HG02884 (cell line): ENCODE data around the gene PKNOX1.
"Not testable (repeated sequence)": the region's sequence is repeated elsewhere in the genome, so short reads cannot be mapped to it uniquely, and the experiment has no call there.

Experiments used
- ATAC-seq: cut with Tn5 transposase; IDR thresholded peaks from one replicate; pipeline ENCODE4 v1.9.1; 2021; ENCODE audit warnings: mild to moderate bottlenecking, moderate library complexity; ENCODE audit not compliant: unreplicated experiment

The PKNOX1 gene

GRCh38 chr21:42983103-42983502 is 8.7 kb downstream of the PKNOX1 start:
- no peak for ATAC-seq

GRCh38 chr21:42983869-42984268 is 9.5 kb downstream of the PKNOX1 start:
- no peak for ATAC-seq

DNA sequence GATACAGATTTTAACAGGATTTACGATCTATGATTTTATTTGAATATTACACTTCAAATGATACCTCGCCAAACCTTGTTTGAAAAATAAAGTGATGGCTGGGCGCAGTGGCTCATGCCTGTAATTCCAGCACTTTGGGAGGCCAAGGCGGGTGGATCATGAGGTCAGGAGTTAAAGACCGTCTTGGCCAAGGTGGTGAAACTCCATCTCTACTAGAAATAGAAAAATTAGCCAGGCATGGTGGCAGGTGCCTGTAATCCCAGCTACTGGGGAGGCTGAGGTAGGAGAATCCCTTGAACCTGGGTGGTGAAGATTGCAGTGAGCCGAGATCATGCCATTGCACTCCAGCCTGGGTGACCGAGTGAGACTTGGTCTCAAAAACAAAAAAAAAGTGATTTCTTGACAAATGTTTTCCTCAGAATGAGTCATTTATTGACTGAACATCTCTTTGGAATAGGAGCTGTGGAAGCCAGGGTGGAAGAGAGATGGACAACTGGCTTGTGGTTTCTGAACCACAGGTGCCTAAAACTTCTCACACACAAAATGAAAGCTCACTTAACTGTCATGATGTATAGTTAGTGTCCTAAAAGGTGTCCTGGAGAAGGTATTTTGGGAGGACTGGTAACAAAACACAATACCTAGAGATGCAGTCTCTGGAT is 11.9 kb downstream of the PKNOX1 start:
- ATAC-seq, result no peak

GRCh38 chr21:42988236-42988965 is 14.0 kb downstream of the PKNOX1 start:
- no peak for ATAC-seq

- not testable (repeated sequence) for ATAC-seq
Measured at GRCh38 chr21:42989370-42989769, 15.0 kb downstream of the PKNOX1 start.

DNA sequence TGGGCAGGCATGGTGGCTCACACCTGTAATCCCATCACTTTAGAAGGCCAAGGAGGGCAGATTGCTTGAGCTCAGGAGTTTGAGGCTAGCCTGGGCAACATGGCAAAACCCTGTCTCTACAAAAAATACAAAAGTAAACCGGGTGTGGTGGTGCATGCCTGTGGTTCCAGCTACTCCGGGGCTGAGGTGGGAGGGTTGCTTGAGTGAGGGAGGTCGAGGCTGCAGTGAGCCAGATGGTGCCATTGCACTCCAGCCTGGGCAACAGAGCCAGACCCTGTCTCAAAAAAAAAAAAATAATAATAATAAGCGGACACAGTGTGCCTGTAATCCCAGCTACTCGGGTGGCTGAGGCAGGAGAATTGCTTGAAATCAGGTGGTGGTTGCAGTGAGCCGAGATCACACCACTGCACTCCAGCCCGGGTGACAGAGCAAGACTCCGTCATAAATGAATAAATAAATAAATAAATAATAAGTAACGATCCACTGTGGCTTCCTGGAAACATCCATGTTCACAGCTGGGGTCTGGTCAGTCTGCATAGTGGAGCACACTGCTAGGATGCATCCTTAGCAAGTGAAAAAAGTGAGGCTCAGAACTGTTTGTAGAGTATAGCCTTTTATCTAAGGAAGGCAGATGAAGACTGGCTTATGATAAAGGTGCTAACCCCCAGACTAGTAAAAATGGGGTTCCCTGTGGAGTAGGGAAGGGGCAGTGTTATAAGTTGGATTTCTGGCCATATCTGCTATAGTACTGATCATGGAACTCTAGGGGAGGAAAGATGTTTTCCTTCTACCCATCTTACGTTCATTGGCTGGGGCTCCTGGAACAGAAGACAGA is 15.7 kb downstream of the PKNOX1 start:
- no peak for ATAC-seq

- ATAC-seq, result no peak
Measured at GRCh38 chr21:42991992-42992740, 17.8 kb downstream of the PKNOX1 start.

DNA sequence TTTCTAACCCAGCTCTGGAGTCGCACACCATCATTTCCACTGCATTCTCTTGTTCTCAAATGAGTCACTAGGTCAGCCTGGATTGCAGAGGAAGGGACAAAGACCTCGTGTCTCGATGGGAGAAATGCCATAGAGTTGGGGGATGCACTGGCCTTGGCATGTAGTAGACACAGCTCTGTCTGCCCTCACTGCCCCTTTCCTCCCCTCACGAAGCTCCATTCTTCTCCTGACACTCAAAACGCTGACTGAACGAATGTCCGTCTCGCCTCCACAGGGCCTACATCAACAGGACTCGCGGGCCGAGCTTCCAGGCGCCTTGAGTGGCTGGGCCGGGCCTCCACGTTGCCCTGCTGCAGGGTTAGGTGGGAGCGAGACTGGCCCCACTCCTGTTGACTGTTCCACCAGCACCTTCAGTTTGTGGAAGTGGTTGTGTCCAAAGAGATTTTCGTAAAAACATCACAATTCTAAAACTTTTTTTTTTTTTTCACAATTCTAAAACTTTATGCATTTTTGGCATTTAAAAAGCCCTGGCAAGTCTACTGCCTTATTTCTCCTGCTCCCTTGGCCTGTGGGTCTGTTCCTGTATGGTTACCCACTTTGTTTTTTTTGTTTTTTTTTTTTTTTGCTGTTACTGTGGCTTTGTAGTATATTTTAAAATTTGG is 18.8 kb downstream of the PKNOX1 start:
- no peak for ATAC-seq

GRCh38 chr21:42997053-42997452 is 22.7 kb downstream of the PKNOX1 start:
- ATAC-seq, result no peak

DNA sequence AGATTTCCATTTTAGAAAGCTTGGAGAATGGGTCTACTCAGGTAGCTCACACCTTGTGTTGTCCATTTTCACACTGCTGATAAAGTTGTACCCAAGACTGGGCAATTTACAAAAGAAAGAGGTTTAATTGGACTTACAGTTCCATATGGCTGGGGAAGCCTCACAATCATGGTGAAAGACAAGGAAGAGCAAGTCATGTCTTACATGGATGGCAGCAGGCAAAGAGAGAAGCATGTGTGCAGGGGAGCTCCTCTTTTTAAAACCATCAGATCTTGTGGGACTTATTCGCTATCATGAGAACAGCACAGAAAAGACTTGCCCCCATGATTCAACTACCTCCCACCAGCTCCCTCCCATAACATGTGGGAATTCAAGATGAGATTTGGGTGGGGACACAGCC is 23.6 kb downstream of the PKNOX1 start:
- ATAC-seq, result not testable (repeated sequence)

DNA sequence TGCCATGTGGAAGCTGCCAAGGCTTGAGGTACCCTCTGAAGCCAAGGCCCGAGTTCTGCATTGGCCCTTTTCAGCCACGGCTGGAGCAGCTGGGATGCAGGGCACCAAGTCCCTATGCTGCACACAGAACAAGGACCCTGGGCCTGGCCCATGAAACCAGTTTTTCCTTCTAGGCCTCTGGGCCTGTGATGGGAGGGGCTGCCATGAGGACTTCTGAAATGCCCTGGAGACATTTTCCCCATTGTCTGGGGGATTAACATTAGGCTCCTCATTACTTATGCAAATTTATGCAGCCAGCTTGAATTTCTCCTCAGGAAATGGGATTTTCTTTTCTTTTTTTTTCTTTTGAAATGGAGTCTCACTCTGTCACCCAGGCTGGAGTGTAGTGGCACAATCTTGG is 24.8 kb downstream of the PKNOX1 start:
- ATAC-seq, result not testable (repeated sequence)

GRCh38 chr21:43000041-43000440 is 25.7 kb downstream of the PKNOX1 start:
- ATAC-seq, result not testable (repeated sequence)

GRCh38 chr21:43001316-43001715 is 27.0 kb downstream of the PKNOX1 start:
- ATAC-seq, result no peak

DNA sequence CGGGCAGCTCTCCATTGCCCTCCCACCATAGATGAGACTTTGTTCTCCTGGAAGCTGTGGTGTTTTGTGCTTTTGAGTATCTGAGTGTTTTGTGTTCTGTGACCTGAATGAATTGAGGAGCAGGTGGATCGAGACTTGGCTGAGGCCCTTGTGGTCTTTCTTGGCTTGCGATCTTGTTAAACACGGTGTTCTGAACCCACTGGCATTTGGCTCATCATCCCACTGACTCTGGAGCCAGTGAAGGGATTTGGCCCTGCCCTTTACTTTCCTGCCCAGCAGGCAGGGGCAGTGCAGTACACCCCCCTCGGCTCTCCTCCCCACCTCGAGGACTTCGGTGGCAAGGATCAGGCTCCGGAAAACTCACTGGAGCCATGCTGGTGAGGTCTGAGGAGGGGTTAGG is 30.6 kb downstream of the PKNOX1 start:
- ATAC-seq, result no peak

DNA sequence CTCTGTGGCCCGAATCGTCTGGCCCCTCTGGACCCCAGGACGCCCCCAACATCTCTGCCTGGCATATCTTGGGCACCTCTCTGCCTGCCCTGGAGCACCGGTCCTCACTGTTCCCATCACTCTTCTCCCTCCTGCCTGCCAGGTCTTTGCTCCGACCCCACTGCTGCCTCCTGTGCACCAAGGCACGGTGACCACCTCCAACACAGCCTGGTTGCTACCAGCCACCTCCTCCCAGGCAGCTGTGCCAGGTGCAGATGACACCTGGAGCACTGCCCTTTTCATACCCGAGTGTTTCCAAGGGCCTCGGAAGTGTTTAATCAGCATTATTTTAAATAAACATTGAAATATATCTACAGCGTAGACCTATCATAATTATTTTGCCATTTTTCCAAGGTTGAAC is 31.3 kb downstream of the PKNOX1 start:
- no peak for ATAC-seq

DNA sequence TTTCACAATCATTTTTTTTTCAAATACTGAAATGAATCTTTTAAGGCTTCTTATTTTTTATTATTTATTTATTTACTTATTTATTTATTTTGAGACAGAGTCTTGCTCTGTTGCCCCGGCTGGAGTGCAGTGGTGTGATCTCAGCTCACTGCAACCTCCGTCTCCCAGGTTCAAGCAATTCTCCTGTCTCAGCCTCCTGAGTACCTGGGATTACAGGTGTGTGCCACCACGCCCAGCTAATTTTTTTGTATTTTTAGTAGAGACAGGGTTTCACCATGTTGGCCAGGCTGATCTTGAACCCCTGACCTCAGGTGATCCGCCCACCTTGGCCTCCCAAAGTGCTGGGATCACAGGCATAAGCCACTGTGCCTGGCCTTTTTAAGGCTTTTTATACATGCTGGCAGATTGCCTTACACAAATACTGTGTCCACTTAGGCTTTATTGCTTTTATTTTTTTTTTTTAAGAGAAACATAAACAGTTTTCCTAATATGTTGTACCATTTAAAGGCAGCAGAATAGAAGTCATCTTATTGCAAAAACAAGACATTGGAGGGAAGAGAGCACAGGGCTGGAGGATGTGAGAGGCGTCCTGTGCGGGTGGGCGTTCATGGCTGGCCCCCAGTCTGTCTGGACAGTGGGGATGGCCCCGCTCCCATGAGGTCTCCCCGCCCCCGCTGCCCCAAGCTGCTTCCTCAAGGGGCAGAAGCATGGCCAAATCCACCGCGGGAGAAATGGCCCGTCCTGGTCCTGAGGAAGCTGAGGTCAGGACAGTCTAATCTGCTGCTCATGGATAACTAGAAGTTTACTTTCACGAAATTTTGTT is 31.9 kb downstream of the PKNOX1 start:
- not testable (repeated sequence) for ATAC-seq

DNA sequence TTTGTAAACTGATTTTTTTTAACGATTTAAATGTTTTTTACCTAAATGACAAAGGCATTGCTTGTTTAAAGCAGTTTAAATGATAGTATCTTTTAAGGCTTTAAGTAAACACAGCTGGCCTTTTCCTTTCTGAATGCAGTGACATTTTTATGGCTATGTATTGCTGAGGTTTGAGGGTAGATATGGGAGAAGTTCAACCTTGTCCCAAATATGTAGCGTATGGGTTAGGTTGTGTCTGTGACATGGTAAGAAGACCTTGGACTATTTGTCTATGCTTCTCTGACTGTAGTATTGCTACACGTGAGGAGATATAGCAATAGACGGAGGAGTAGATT is 32.5 kb downstream of the PKNOX1 start:
- ATAC-seq, result no peak

DNA sequence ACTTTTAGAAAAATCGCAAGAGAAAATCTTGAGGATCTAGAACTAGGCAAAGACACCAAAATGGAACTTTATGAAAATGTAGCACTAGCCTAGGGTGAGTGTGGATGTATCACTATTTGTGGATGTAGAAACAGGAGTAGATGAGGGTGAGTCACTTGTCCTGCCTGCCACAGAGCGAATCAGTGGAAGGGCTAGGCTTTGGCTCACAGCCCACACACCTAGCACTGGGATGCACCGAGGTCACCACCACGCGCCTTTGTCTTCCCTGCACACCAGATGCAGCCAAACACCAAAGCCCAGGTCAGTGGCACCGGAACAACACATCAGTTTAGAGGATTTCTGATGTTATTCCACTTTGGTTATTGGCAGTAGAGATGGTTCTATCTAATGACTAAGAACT is 38.2 kb downstream of the PKNOX1 start:
- no peak for ATAC-seq

DNA sequence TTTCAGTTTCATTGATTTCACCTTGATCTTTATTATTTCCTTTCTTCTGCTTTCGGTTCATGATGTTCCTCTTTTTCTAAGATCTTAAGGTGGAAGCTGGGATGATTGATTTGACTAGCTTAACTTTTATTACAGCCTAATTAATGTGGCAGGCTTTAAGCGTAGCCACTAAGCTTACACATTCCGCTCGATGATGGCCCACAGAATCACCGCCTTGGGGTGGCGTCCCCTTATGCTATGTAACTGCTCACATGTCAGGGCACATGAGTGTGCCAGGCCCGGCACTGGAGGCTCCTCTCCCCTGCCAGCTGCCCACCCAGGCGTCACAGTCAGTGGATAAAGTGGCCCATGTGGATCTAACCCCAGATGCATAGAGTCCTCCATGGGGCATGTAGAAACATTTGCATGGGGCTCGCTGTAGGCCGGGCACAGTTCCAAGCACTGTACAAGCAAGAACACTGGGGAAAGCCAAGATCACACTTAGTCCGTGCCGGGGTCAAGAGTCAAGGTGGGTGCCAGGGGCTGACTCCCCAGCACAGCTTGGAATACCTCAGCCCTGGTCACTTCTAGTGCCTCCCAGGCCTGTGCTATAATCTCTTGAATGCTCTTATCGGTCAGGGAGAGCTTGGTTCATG is 41.7 kb downstream of the PKNOX1 start:
- ATAC-seq, result no peak
